ENCODE measurements around the gene KRT28. TPM values are rescaled to one million over a fixed set of nuclear protein-coding genes. Genes with fewer than 3 reads are reported as not detected.

The KRT28 gene
- total and polyA plus RNA-seq, 2 of the 8 experiments (the other 6 are each of a cell fraction or from before 2014, with no cell fraction given) = not detected

GRCh38 chr17:40775945-40776344, 23.8 kb downstream of the KRT28 start:
- Histone ChIP-seq H4K91ac (replicated peaks; ENCODE audit: insufficient read length, low read length) (no peak overlapping the region), H2BK120ac (replicated peaks; ENCODE audit: low read depth, low read length) (no peak overlapping the region), H3K9ac (replicated peaks in 1 of 4; ENCODE audit: extremely low read depth in 1 of 4, low read depth in 3 of 4, low read length in 3 of 4) (no peak overlapping the region), H3K18ac (ENCODE audit: extremely low read depth, low read length) (no peak overlapping the region), H3K9me3 (ENCODE audit: insufficient read depth in 2 of 2, low read depth in 1 of 2, low read length in 1 of 2) (no peaks in the 10 kb centered on the region), H4K20me1 (replicated peaks in 1 of 2; ENCODE audit: control insufficient read depth in 1 of 2, insufficient read depth in 2 of 2, low read length in 2 of 2) (no peaks in the 10 kb centered on the region), H3K23me2 (ENCODE audit: low read depth, low read length) (no peaks in the 10 kb centered on the region), H2BK12ac (ENCODE audit: low read depth, low read length) (no peak overlapping the region), H2AK5ac (ENCODE audit: low read depth, low read length) (no peak overlapping the region), H3K4me3 (ENCODE audit: extremely low read depth in 1 of 4, insufficient read depth in 2 of 4, low read depth in 3 of 4, low read length in 4 of 4) (no peak overlapping the region), H3K4me1 (replicated peaks in 1 of 4; ENCODE audit: control insufficient read depth in 3 of 4, insufficient read depth in 4 of 4, low read length in 3 of 4) (no peaks in the 10 kb centered on the region), H3K14ac (ENCODE audit: insufficient read length) (no peak overlapping the region), H4K5ac (ENCODE audit: insufficient read length, low read depth, low read length) (no peak overlapping the region), H3K56ac (replicated peaks; ENCODE audit: insufficient read length, low read depth, low read length) (no peak overlapping the region), H3K27ac (ENCODE audit: low read depth, low read length) (no peak overlapping the region), H4K8ac (ENCODE audit: extremely low read depth, insufficient read depth, low read length) (no peak overlapping the region), H3K4ac (replicated peaks; ENCODE audit: insufficient read length, low read depth, low read length) (no peak overlapping the region), H3K79me2 (ENCODE audit: control insufficient read depth in 1 of 2, insufficient read depth in 2 of 2, low read length in 2 of 2) (no peaks in the 10 kb centered on the region), H3K79me1 (ENCODE audit: low read depth, low read length) (no peaks in the 10 kb centered on the region), H3K36me3 (ENCODE audit: control insufficient read depth in 2 of 4, insufficient read depth in 4 of 4, low read length in 3 of 4) (no peaks in the 10 kb centered on the region), H2BK20ac (ENCODE audit: low read length) (no peak overlapping the region), H2BK15ac (ENCODE audit: low read length) (no peak overlapping the region), H3K27me3 (replicated peaks in 1 of 4; ENCODE audit: control insufficient read depth in 3 of 4, extremely low read depth in 1 of 4, insufficient read depth in 3 of 4, low read length in 3 of 4) (peaks cover 0 to 3% (median 1%) of the 10 kb centered on the region in 4 experiments; a peak in 3 of 7 replicates), H2AFZ (ENCODE audit: low read length) (0 out of 2 replicates have a peak overlapping the region, but pooled peaks have one; percentile 6), H2BK5ac (ENCODE audit: low read depth, low read length) (no peak overlapping the region), H3K4me2 (ENCODE audit: insufficient read depth in 1 of 2, low read depth in 2 of 2, low read length in 2 of 2) (no peak overlapping the region), H3K23ac (ENCODE audit: insufficient read length) (no peak overlapping the region)
- ChIA-PET POLR2A (ENCODE audit: partially characterized antibody) (no interaction called here), CTCF (ENCODE audit: partially characterized antibody) (interaction anchor here (1.0 kb wide), 1 partner anchor 28 kb away, joined by 3 read pairs; no protein-coding TSS in a partner anchor)
- DNase-seq (ENCODE audit: low read depth in 1 of 2, low spot score in 2 of 2) (no peak), FAIRE-seq (no peak)
- WGBS, 2 experiments (ENCODE audit: extremely low coverage in 1 of 2, insufficient coverage in 1 of 2, insufficient read length in 1 of 2, insufficient replicate concordance in 2 of 2, low coverage in 1 of 2, low lambda C conversion rate in 2 of 2, missing lambda C conversion rate in 1 of 2) = 80% methylated on average over 4 of the region's 4 CpGs; no CpG with 5 or more reads in 1 of the 2 experiments
- no peak for TF ChIP-seq POLR2A (IDR thresholded peaks at IDR 0.05; ENCODE audit: control extremely low read depth in 1 of 2, low read depth in 2 of 2, low read length in 2 of 2)
- TF ChIP-seq FOSL1 (IDR thresholded peaks at IDR 0.05; ENCODE audit: insufficient read depth, low read depth, low read length) = no peak
- no peak for TF ChIP-seq RNF2 (IDR thresholded peaks at IDR 0.05; ENCODE audit: borderline replicate concordance, low read depth, low read length, missing control alignments, poor library complexity, severe bottlenecking)
- TF ChIP-seq TBP (IDR thresholded peaks at IDR 0.05; ENCODE audit: low read depth, low read length) = no peak
- TF ChIP-seq SIRT6 (IDR thresholded peaks at IDR 0.05; ENCODE audit: low read length) = no peak
- TF ChIP-seq HDAC2 (IDR thresholded peaks at IDR 0.05; ENCODE audit: borderline replicate concordance in 1 of 2, low read depth in 2 of 2, low read length in 2 of 2) = no peak
- no peak for TF ChIP-seq CREB1 (IDR thresholded peaks at IDR 0.05)
- no peak for TF ChIP-seq BRCA1 (IDR thresholded peaks at IDR 0.05; ENCODE audit: low read depth, low read length)
- TF ChIP-seq, protein P1, sequence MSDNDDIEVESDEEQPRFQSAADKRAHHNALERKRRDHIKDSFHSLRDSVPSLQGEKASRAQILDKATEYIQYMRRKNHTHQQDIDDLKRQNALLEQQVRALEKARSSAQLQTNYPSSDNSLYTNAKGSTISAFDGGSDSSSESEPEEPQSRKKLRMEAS (IDR thresholded peaks at IDR 0.05) = no peak
- no peak for TF ChIP-seq BCL11A (IDR thresholded peaks at IDR 0.05; ENCODE audit: low read depth in 2 of 2, low read length in 2 of 2)
- TF ChIP-seq KDM1A (IDR thresholded peaks at IDR 0.05; ENCODE audit: borderline replicate concordance, low read length) = no peak
- TF ChIP-seq POLR2AphosphoS5 (IDR thresholded peaks at IDR 0.05; ENCODE audit: low read depth, low read length) = no peak
- no peak for TF ChIP-seq CHD1 (IDR thresholded peaks at IDR 0.05; ENCODE audit: low read depth, low read length)
- no peak for TF ChIP-seq MAFK (IDR thresholded peaks at IDR 0.05; ENCODE audit: low read depth, low read length)
